Left lung (tissue), 10 donors: Measurements from ENCODE around the gene XRRA1. TPM values are rescaled to one million over a fixed set of nuclear protein-coding genes. Genes with fewer than 3 reads are reported as not detected.
"Not testable (repeated sequence)": the region's sequence is repeated elsewhere in the genome, so short reads cannot be mapped to it uniquely, and the experiment has no call there.

Experiments
- ATAC-seq: fragments of 200-7000 bp; cut with Tn5 transposase; one replicate; pipeline ENCODE4 v1.9.1; 2020; ENCODE audit warnings: moderate library complexity
- DNase-seq, 4 donors: peaks; one replicate each; pipeline ENCODE4 v3.0.0-alpha.2; 2013 to 2020
- H3K27ac ChIP-seq, 2 donors: fragments of 200-600 bp; sonication (generic) in 1 of 2; one replicate each; pipeline versions ENCODE4 v1.5.0 to v1.8.0; 2020 to 2021
- H3K27me3 ChIP-seq, 2 donors: fragments of 200-600 bp; sonication (generic) in 1 of 2; one replicate each; pipeline versions ENCODE4 v1.5.0 to v1.8.0; 2020 to 2021
- H3K36me3 ChIP-seq, 2 donors: fragments of 200-600 bp; sonication (generic) in 1 of 2; one replicate each; pipeline versions ENCODE4 v1.5.0 to v1.8.0; 2020 to 2021
- H3K4me1 ChIP-seq, 2 donors: fragments of 200-600 bp; one replicate each; pipeline ENCODE4 v1.8.0; 2021
- H3K4me3 ChIP-seq, 2 donors: fragments of 200-600 bp; sonication (generic) in 1 of 2; one replicate each; pipeline versions ENCODE4 v1.5.0 to v1.8.0; 2020 to 2021; ENCODE audit warnings: mild to moderate bottlenecking in 1 of 2
- H3K9me3 ChIP-seq, 2 donors: fragments of 200-600 bp; sonication (generic) in 1 of 2; one replicate each; pipeline versions ENCODE4 v1.5.0 to v1.8.0; 2020 to 2021
- intact Hi-C, 2 donors: fragments of 100-400 bp; cut with DNase I; formaldehyde crosslinking; loops; one replicate each; pipeline versions ENCODE4 v1.11.2 to v1.14.2; 2022
- polyA plus RNA-seq, 6 donors: library from polyadenylated mRNA; unstranded; fragments of 120-200 nt; gene quantifications; one replicate each; pipeline ENCODE4 v1.2.1, GENCODE V29; 2013; ENCODE audit not compliant: insufficient read length in 6 of 6
- total RNA-seq, 2 donors: library from RNA; stranded (reverse); fragmentation: NEBNext Ultra II Directional; extraction: Animal tissue kit (Norgen Biotek cat#: 25700); gene quantifications; one replicate each; pipeline ENCODE4 v1.2.1, GENCODE V29; 2021
- TF ChIP-seq, protein P1 (sequence below), 2 donors: fragments of 200-600 bp; sonication (generic) in 1 of 2; IDR thresholded peaks; one replicate each; pipeline versions ENCODE4 v1.5.0 to v1.8.0; 2021; ENCODE audit warnings: antibody characterized with exemption in 2 of 2
- donor health status: DM: no; HTN: yes; CAD: no.
- donor health status: DM: no; HTN: no; CAD: no.

The XRRA1 gene
- total and polyA plus RNA-seq, 8 donors, result 8.4 to 21.3 (median 16.7) TPM

DNA sequence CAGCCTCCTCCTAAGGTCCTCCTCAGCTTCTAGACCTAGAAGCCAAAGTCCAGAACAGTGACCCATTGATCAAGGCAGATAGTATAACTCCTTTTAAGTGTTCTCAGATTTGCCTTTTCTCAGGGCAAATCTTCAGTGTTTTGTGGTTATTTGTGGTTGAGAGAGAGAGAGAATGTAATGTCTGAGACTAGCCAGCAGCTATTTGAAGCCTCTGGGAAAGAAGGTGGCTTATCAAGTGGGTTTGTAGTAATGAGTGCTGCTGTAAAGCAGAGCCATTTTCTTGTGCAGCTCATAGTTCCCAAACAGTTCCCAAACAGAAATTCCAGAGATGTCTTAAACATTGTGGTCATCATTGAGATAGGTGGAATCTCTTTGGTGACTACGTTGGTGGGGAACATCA is 110.7 kb downstream of the XRRA1 start:
- no peaks in the 10 kb centered on the region for H3K9me3 ChIP-seq
- peaks cover 0 to 66% of the 10 kb centered on the region in 2 donors for H3K36me3 ChIP-seq
- intact Hi-C loops, result no loop called here
- H3K27ac ChIP-seq, result no peak overlapping the region
- no peak overlapping the region for H3K4me3 ChIP-seq
- H3K27me3 ChIP-seq, result no peaks in the 10 kb centered on the region
- H3K4me1 ChIP-seq, result peaks cover 0 to 8% of the 10 kb centered on the region in 2 donors
- TF ChIP-seq, protein P1, sequence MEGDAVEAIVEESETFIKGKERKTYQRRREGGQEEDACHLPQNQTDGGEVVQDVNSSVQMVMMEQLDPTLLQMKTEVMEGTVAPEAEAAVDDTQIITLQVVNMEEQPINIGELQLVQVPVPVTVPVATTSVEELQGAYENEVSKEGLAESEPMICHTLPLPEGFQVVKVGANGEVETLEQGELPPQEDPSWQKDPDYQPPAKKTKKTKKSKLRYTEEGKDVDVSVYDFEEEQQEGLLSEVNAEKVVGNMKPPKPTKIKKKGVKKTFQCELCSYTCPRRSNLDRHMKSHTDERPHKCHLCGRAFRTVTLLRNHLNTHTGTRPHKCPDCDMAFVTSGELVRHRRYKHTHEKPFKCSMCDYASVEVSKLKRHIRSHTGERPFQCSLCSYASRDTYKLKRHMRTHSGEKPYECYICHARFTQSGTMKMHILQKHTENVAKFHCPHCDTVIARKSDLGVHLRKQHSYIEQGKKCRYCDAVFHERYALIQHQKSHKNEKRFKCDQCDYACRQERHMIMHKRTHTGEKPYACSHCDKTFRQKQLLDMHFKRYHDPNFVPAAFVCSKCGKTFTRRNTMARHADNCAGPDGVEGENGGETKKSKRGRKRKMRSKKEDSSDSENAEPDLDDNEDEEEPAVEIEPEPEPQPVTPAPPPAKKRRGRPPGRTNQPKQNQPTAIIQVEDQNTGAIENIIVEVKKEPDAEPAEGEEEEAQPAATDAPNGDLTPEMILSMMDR (IDR thresholded peaks at IDR 0.05), result no peak
- ATAC-seq, result no peak
- no peak for DNase-seq

DNA sequence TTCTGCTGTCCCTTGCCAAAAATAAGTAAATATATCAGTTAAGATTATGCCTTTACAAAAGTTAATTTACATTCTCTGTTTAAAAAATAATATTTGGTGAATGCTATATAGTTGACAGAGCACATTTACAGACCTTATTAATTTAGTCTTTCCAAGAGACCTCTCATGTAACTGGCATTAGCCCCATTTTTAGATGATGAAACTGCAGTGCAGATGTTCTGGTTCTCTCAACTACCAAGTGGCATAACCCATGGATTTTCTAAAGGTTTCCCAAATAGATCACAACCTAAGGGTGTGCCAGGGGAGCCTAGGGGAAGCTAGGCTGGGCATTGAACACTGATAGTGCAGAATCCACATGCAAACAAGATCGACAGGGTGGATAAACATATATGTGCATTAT is 111.7 kb downstream of the XRRA1 start:
- ATAC-seq, result no peak
- Histone ChIP-seq H3K27ac (no peak overlapping the region), H3K36me3 (peaks cover 0 to 56% of the 10 kb centered on the region in 2 donors), H3K9me3 (no peaks in the 10 kb centered on the region), H3K4me1 (peaks cover 0 to 8% of the 10 kb centered on the region in 2 donors), H3K27me3 (no peaks in the 10 kb centered on the region), H3K4me3 (no peak overlapping the region)
- intact Hi-C loops, result no loop called here
- TF ChIP-seq, protein P1 (IDR thresholded peaks at IDR 0.05), result no peak
- DNase-seq, result no peak

DNA sequence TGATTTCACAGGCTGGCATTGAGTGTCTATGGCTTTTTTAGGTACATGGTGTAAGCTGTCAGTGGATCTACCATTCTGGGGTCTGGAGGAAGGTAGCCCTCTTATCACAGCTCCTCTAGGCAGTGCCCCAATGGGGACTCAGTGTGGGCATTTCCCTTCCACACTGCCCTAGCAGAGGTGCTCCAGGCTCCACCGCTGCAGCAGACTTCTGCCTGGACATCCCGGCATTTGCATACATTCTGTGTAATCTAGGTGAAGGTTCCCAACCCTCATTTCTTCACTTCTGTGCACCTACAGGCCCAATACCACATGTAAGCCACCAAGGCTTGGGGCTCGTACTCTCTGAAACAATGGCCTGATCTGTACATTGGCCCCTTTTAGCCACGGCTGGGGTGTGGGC is 122.0 kb downstream of the XRRA1 start:
- Histone ChIP-seq H3K27ac (no peak overlapping the region), H3K36me3 (peaks cover 0 to 35% of the 10 kb centered on the region in 2 donors), H3K4me3 (no peak overlapping the region), H3K4me1 (peaks cover 4 to 9% of the 10 kb centered on the region in 2 donors), H3K27me3 (no peaks in the 10 kb centered on the region), H3K9me3 (peaks cover 0 to 33% of the 10 kb centered on the region in 2 donors)
- TF ChIP-seq, protein P1 (IDR thresholded peaks at IDR 0.05), result no peak
- DNase-seq, result no peak
- intact Hi-C loops, result no loop called here
- no peak for ATAC-seq

DNA sequence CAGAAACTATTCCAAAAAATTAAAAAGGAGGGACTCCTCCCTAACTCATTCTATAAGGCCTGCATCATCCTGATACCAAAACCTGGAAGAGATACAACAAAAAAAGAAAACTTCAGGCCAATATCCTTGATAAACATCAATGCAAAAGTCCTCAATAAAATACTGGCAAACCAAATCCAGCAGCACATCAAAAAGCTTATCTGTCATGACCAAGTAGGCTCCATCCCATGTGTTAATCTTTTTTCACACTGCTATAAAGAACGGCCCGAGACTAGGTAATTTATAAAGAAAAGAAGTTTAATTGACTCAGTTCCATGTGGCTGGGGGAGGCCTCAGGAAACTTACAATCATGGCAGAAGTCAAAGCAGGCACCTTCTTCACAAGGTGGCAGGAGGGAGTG is 123.3 kb downstream of the XRRA1 start:
- intact Hi-C loops, DNase-seq, H3K27ac ChIP-seq, ATAC-seq, H3K4me3 ChIP-seq, H3K27me3 ChIP-seq: not testable (repeated sequence)
- peaks cover 0 to 33% of the 10 kb centered on the region in 2 donors for H3K9me3 ChIP-seq
- peaks cover 0 to 35% of the 10 kb centered on the region in 2 donors for H3K36me3 ChIP-seq
- peaks cover 4 to 19% of the 10 kb centered on the region in 2 donors for H3K4me1 ChIP-seq

DNA sequence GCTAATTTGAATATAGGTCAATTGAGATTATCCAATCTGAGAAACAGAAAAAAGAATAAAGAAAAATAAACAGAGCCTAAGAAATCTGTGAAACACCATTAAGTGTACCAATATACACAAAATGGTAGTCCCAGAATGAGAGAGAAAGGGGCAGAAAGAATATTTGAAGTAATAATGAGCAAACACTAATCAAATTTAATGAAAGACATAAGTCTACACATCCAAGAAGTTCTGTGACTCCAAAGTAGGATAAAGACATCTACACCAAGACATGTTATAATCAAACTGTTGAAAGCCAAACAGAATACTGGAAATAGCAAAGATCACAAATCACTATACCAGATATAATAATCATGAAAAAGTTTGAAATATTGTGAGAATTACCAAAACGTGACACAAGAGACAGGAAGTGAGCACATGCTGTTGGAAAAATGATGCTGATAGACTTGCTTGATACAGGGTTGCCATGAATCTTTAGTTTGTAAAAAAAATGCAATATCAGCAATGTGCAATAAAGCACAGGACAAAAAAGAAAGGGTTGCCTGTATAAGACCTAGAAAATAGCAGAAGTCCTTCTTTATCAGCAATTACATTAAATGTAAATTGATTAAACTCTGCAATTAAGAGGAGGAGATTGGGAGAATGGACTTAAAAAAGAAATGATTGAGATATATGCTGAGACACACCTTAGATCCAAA is 124.5 kb downstream of the XRRA1 start:
- no peak for ATAC-seq
- Histone ChIP-seq H3K36me3 (peaks cover 0 to 35% of the 10 kb centered on the region in 2 donors), H3K27ac (no peak overlapping the region), H3K4me1 (peaks cover 11 to 30% of the 10 kb centered on the region in 2 donors), H3K9me3 (peaks cover 0 to 33% of the 10 kb centered on the region in 2 donors), H3K4me3 (no peak overlapping the region), H3K27me3 (no peaks in the 10 kb centered on the region)
- TF ChIP-seq, protein P1 (IDR thresholded peaks at IDR 0.05), result no peak
- intact Hi-C loops, result no loop called here
- no peak for DNase-seq
